H1 (cell line): ENCODE data around the gene OIP5. TPM values are rescaled to one million over a fixed set of nuclear protein-coding genes. Genes with fewer than 3 reads are reported as not detected.

Source experiments
- CTCF ChIA-PET: fragments of 300-600 bp; sonication (Branson Sonifier 250); formaldehyde crosslinking; loops from one replicate; lab custom pipeline; 2021; ENCODE audit not compliant: partially characterized antibody; lab: Charles Lee
- POLR2A ChIA-PET: fragments of 300-600 bp; sonication (Branson Sonifier 250); formaldehyde crosslinking; loops from one replicate; lab custom pipeline; 2021; ENCODE audit warnings: inconsistent platforms; ENCODE audit not compliant: partially characterized antibody; lab: Charles Lee
- DNase-seq, 2 experiments: peaks; one replicate each; pipeline versions ENCODE4 v3.0.0 to v3.0.0-alpha.2; 2010 to 2022; ENCODE audit warnings: low spot score in 2 of 2, low read depth in 1 of 2, mixed read lengths in 1 of 2
- FAIRE-seq: peaks from 2 replicates; lab custom pipeline; 2011; peaks lifted over from hg19 to GRCh38; lab: Jason Lieb, UNC
- H2AFZ ChIP-seq: 2 replicates; pipeline ENCODE4 v1.8.1; 2012; ENCODE audit warnings: low read length, inconsistent platforms
- H2AK5ac ChIP-seq: 2 replicates; pipeline ENCODE4 v1.6.1; 2013; ENCODE audit warnings: low read depth, low read length
- H2BK120ac ChIP-seq: replicated peaks from 2 replicates; pipeline ENCODE3; 2013; ENCODE audit warnings: low read depth, low read length, inconsistent platforms
- H2BK12ac ChIP-seq: 2 replicates; pipeline ENCODE4 v1.6.1; 2013; ENCODE audit warnings: low read depth, low read length
- H2BK15ac ChIP-seq: 2 replicates; pipeline ENCODE4 v1.6.1; 2013; ENCODE audit warnings: low read length
- H2BK20ac ChIP-seq: 2 replicates; pipeline ENCODE4 v1.6.1; 2013; ENCODE audit warnings: low read length
- H2BK5ac ChIP-seq: 2 replicates; pipeline ENCODE4 v1.6.1; 2013; ENCODE audit warnings: low read depth, low read length
- H3K14ac ChIP-seq: 2 replicates; pipeline ENCODE4 v1.6.1; 2013; ENCODE audit warnings: inconsistent platforms; ENCODE audit not compliant: insufficient read length
- H3K18ac ChIP-seq: 2 replicates; pipeline ENCODE4 v1.6.1; 2013; ENCODE audit warnings: low read length; ENCODE audit errors: extremely low read depth
- H3K23ac ChIP-seq: 2 replicates; pipeline ENCODE4 v1.6.1; 2013; ENCODE audit warnings: inconsistent platforms; ENCODE audit not compliant: insufficient read length
- H3K23me2 ChIP-seq: 2 replicates; pipeline ENCODE4 v1.6.1; 2013; ENCODE audit warnings: low read depth, low read length
- H3K27ac ChIP-seq: 2 replicates; pipeline ENCODE4 v1.6.1; 2011; ENCODE audit warnings: low read depth, low read length, inconsistent platforms
- H3K27me3 ChIP-seq, 4 experiments: replicated peaks in 1 of 4; 1 replicate in 1 of 4; 2 replicates in 3 of 4; pipeline versions ENCODE4 v1.6.1 to v1.8.1; 2011 to 2013; ENCODE audit warnings: low read length in 3 of 4, mild to moderate bottlenecking in 3 of 4, inconsistent platforms in 2 of 4, mixed read lengths in 2 of 4, moderate library complexity in 1 of 4; ENCODE audit not compliant: control insufficient read depth in 3 of 4, insufficient read depth in 3 of 4; ENCODE audit errors: extremely low read depth in 1 of 4
- H3K36me3 ChIP-seq, 4 experiments: 2 replicates each; pipeline versions ENCODE4 v1.6.1 to v1.8.1; 2011 to 2013; ENCODE audit warnings: mild to moderate bottlenecking in 4 of 4, low read length in 3 of 4, moderate library complexity in 2 of 4, control low read depth in 1 of 4, inconsistent platforms in 1 of 4; ENCODE audit not compliant: insufficient read depth in 4 of 4, control insufficient read depth in 2 of 4
- H3K4ac ChIP-seq: replicated peaks from 2 replicates; pipeline ENCODE3; 2013; ENCODE audit warnings: low read length, low read depth, mixed read lengths, inconsistent platforms; ENCODE audit not compliant: insufficient read length
- H3K4me1 ChIP-seq, 4 experiments: replicated peaks in 1 of 4; 1 replicate in 1 of 4; 2 replicates in 3 of 4; pipeline versions ENCODE4 v1.6.1 to v1.8.1; 2011 to 2013; ENCODE audit warnings: low read length in 3 of 4, inconsistent platforms in 2 of 4, mixed read lengths in 1 of 4; ENCODE audit not compliant: insufficient read depth in 4 of 4, control insufficient read depth in 3 of 4
- H3K4me2 ChIP-seq, 2 experiments: 2 replicates each; pipeline versions ENCODE4 v1.6.1 to v1.8.1; 2011 to 2013; ENCODE audit warnings: low read depth in 2 of 2, low read length in 2 of 2, control low read depth in 1 of 2, inconsistent platforms in 1 of 2, mild to moderate bottlenecking in 1 of 2; ENCODE audit not compliant: insufficient read depth in 1 of 2
- H3K4me3 ChIP-seq, 4 experiments: fragments of 200-600, 300-600 bp in 1 of 4; sonication (generic), shearing (Covaris generic), sonication (Bioruptor Twin) in 1 of 4; 2 replicates each; pipeline versions ENCODE4 v1.5.1 to v1.8.1; 2011 to 2016; ENCODE audit warnings: low read length in 4 of 4, low read depth in 3 of 4, control low read depth in 2 of 4, inconsistent platforms in 2 of 4, mild to moderate bottlenecking in 2 of 4, mixed read lengths in 1 of 4, moderate library complexity in 1 of 4; ENCODE audit not compliant: insufficient read depth in 2 of 4; ENCODE audit errors: extremely low read depth in 1 of 4
- H3K56ac ChIP-seq: replicated peaks from 2 replicates; pipeline ENCODE3; 2013; ENCODE audit warnings: low read depth, mild to moderate bottlenecking, mixed read lengths, low read length, inconsistent platforms; ENCODE audit not compliant: insufficient read length
- H3K79me1 ChIP-seq: 2 replicates; pipeline ENCODE4 v1.6.1; 2013; ENCODE audit warnings: low read depth, low read length, control low read depth
- H3K79me2 ChIP-seq, 2 experiments: 2 replicates each; pipeline versions ENCODE4 v1.6.1 to v1.8.1; 2012 to 2013; ENCODE audit warnings: low read length in 2 of 2, mild to moderate bottlenecking in 2 of 2, inconsistent platforms in 1 of 2; ENCODE audit not compliant: insufficient read depth in 2 of 2, control insufficient read depth in 1 of 2
- H3K9ac ChIP-seq, 4 experiments: replicated peaks in 1 of 4; 1 replicate in 1 of 4; 2 replicates in 3 of 4; pipeline versions ENCODE4 v1.6.1 to v1.8.1; 2011 to 2013; ENCODE audit warnings: low read depth in 3 of 4, low read length in 3 of 4, control low read depth in 2 of 4, mild to moderate bottlenecking in 2 of 4, moderate library complexity in 2 of 4, inconsistent platforms in 1 of 4; ENCODE audit errors: extremely low read depth in 1 of 4
- H3K9me3 ChIP-seq, 2 experiments: 2 replicates each; pipeline versions ENCODE4 v1.6.1 to v1.8.1; 2012 to 2013; ENCODE audit warnings: mild to moderate bottlenecking in 2 of 2, moderate library complexity in 2 of 2, control low read depth in 1 of 2, inconsistent platforms in 1 of 2, low read depth in 1 of 2, low read length in 1 of 2, mixed read lengths in 1 of 2; ENCODE audit not compliant: insufficient read depth in 2 of 2
- H4K20me1 ChIP-seq, 2 experiments: replicated peaks in 1 of 2; 2 replicates each; pipeline versions ENCODE3 to v1.8.1; 2011 to 2013; ENCODE audit warnings: inconsistent platforms in 2 of 2, low read length in 2 of 2, mild to moderate bottlenecking in 1 of 2; ENCODE audit not compliant: insufficient read depth in 2 of 2, control insufficient read depth in 1 of 2
- H4K5ac ChIP-seq: 2 replicates; pipeline ENCODE4 v1.6.1; 2013; ENCODE audit warnings: low read length, low read depth, mixed read lengths, inconsistent platforms; ENCODE audit not compliant: insufficient read length
- H4K8ac ChIP-seq: 2 replicates; pipeline ENCODE4 v1.8.0; 2013; ENCODE audit warnings: mild to moderate bottlenecking, moderate library complexity, low read length, inconsistent platforms; ENCODE audit not compliant: insufficient read depth; ENCODE audit errors: extremely low read depth
- H4K91ac ChIP-seq: replicated peaks from 2 replicates; pipeline ENCODE3; 2013; ENCODE audit warnings: low read length, mixed read lengths, inconsistent platforms; ENCODE audit not compliant: insufficient read length
- ATF2 ChIP-seq: IDR thresholded peaks from 2 replicates; pipeline ENCODE4 v1.6.1; 2012; ENCODE audit warnings: low read length, inconsistent platforms
- CEBPB ChIP-seq: IDR thresholded peaks from 2 replicates; pipeline ENCODE4 v1.6.1; 2012; ENCODE audit warnings: low read depth, low read length
- WGBS, 2 experiments: shearing (Covaris generic) in 1 of 2; methylation state at CpG; one replicate each; pipeline versions ENCODE4 v1.1.6 to v1.1.7; 2013 to 2015; ENCODE audit warnings: low lambda C conversion rate in 2 of 2, mixed read lengths in 2 of 2, inconsistent platforms in 1 of 2, low coverage in 1 of 2, missing lambda C conversion rate in 1 of 2; ENCODE audit not compliant: insufficient replicate concordance in 2 of 2, insufficient coverage in 1 of 2, insufficient read length in 1 of 2; ENCODE audit errors: extremely low coverage in 1 of 2, missing lambda C conversion rate in 1 of 2; 5-methylcytosine and 5-hydroxymethylcytosine counted together
- polyA plus RNA-seq, 7 experiments: library from polyadenylated mRNA; depleted of rRNA in 3 of 7; stranded (reverse) in 5 of 7; unstranded in 2 of 7; fragments of >200 nt in 5 of 7; fragments of 200-250 nt in 2 of 7; gene quantifications; 1 replicate in 5 of 7; 2 replicates in 1 of 7; 4 replicates in 1 of 7; pipeline versions ENCODE4 v1.2.1 to v1.2.3, GENCODE V29; 2011 to 2013; ENCODE audit warnings: missing spikeins in 2 of 7, mixed read lengths in 2 of 7
- total RNA-seq: library from RNA; stranded (reverse); fragmentation: NEBNext Ultra II Directional; extraction: Animal tissue kit (Norgen Biotek cat#: 25700); gene quantifications from 2 replicates; pipeline ENCODE4 v1.2.1, GENCODE V29; 2021

Gene OIP5
- total and polyA plus RNA-seq, 2 of the 8 experiments (the other 6 are each of a cell fraction or from before 2014, with no cell fraction given) = 34.8 to 44.5 TPM

- no peaks in the 10 kb centered on the region for H3K27me3 ChIP-seq
- H2BK5ac ChIP-seq = no peak overlapping the region
- peaks cover 3% of the 10 kb centered on the region; the same call in 1 of the 2 replicates for H3K79me1 ChIP-seq
- no peak for DNase-seq
- peaks cover 2 to 10% of the 10 kb centered on the region in 2 experiments for H4K20me1 ChIP-seq
- whole genome bisulfite sequencing, 2 experiments = 95% methylated on average over 6 of the region's 6 CpGs; no CpG with 5 or more reads in 1 of the 2 experiments
- no peak overlapping the region for H4K91ac ChIP-seq
- no peak overlapping the region for H4K5ac ChIP-seq
- TF ChIP-seq CEBPB (peak; percentile 20; the same call in 1 of the 2 replicates), ATF2 (no peak)
- H3K79me2 ChIP-seq = peaks cover 11 to 54% of the 10 kb centered on the region in 2 experiments
- no peak overlapping the region for H3K4ac ChIP-seq
- H3K36me3 ChIP-seq = peaks cover 16 to 58% (median 40%) of the 10 kb centered on the region in 4 experiments
- no peak overlapping the region for H3K23ac ChIP-seq
- no peak overlapping the region for H3K56ac ChIP-seq
- H2AFZ ChIP-seq = no peak overlapping the region
- H2BK12ac ChIP-seq = no peak overlapping the region
- no peak overlapping the region for H2AK5ac ChIP-seq
- ChIA-PET CTCF (interaction anchor here (1.1 to 1.3 kb wide), 2 partner anchors 24 to 30 kb away, joined by 3 read pairs; no protein-coding TSS in a partner anchor), POLR2A (interaction anchor here (0.7 to 4.0 kb wide), 7 partner anchors 8 to 46 kb away, joined by 3 to 18 read pairs (median 4); partner anchors contain the start of genes NUSAP1 and OIP5)
- no peak overlapping the region for H3K27ac ChIP-seq
- H2BK15ac ChIP-seq = no peak overlapping the region
- H2BK120ac ChIP-seq = no peak overlapping the region
- H3K9me3 ChIP-seq = no peaks in the 10 kb centered on the region
- H3K23me2 ChIP-seq = 0 out of 2 replicates have a peak, but pooled peaks cover 3% of the 10 kb centered on the region
- no peak overlapping the region for H3K18ac ChIP-seq
- peaks cover 0 to 5% (median 2%) of the 10 kb centered on the region in 4 experiments; a peak in 3 of 7 replicates for H3K4me1 ChIP-seq
- no peak overlapping the region for H3K9ac ChIP-seq
- no peak overlapping the region for H2BK20ac ChIP-seq
- no peak overlapping the region for H3K4me3 ChIP-seq
- H4K8ac ChIP-seq = no peak overlapping the region; the same call in 1 of the 2 replicates
- no peak overlapping the region for H3K14ac ChIP-seq
- FAIRE-seq = no peak
- H3K4me2 ChIP-seq = no peak overlapping the region
These were observed 45.6 kb downstream of the OIP5 start for GRCh38 chr15:41286665-41287333.
